ENCODE measurements around the gene CENPV.

GRCh38 chr17:16377941-16378341 is 24.7 kb upstream of the CENPV start:
- TF ChIP-seq MTA3 (CRISPR knock-in tag; IDR thresholded peaks at IDR 0.05), result no peak
- no peak for TF ChIP-seq ZNF224 (CRISPR knock-in tag; IDR thresholded peaks at IDR 0.05)
- TF ChIP-seq TCF7L2 (IDR thresholded peaks at IDR 0.05; ENCODE audit: low read depth, low read length), result no peak
- no peak for TF ChIP-seq KAT2B (IDR thresholded peaks at IDR 0.05; ENCODE audit: borderline replicate concordance, low read depth, low read length)
- TF ChIP-seq, protein P1, sequence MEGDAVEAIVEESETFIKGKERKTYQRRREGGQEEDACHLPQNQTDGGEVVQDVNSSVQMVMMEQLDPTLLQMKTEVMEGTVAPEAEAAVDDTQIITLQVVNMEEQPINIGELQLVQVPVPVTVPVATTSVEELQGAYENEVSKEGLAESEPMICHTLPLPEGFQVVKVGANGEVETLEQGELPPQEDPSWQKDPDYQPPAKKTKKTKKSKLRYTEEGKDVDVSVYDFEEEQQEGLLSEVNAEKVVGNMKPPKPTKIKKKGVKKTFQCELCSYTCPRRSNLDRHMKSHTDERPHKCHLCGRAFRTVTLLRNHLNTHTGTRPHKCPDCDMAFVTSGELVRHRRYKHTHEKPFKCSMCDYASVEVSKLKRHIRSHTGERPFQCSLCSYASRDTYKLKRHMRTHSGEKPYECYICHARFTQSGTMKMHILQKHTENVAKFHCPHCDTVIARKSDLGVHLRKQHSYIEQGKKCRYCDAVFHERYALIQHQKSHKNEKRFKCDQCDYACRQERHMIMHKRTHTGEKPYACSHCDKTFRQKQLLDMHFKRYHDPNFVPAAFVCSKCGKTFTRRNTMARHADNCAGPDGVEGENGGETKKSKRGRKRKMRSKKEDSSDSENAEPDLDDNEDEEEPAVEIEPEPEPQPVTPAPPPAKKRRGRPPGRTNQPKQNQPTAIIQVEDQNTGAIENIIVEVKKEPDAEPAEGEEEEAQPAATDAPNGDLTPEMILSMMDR (CRISPR knock-in tag; IDR thresholded peaks at IDR 0.05), result no peak
- TF ChIP-seq RNF219 (CRISPR knock-in tag; IDR thresholded peaks at IDR 0.05), result no peak
- no peak for TF ChIP-seq MXI1 (IDR thresholded peaks at IDR 0.05; ENCODE audit: borderline replicate concordance, low read depth, low read length)

Data from HepG2 (cell line).